ENCODE data around the gene SNX33. TPM values are rescaled to one million over a fixed set of nuclear protein-coding genes. Genes with fewer than 3 reads are reported as not detected.
"Not testable (repeated sequence)": the region's sequence is repeated elsewhere in the genome, so short reads cannot be mapped to it uniquely, and the experiment has no call there.

SNX33 gene
- total RNA-seq, 4 donors from 2014 or later: 27.8 to 47.6 (median 40.1) TPM

DNA sequence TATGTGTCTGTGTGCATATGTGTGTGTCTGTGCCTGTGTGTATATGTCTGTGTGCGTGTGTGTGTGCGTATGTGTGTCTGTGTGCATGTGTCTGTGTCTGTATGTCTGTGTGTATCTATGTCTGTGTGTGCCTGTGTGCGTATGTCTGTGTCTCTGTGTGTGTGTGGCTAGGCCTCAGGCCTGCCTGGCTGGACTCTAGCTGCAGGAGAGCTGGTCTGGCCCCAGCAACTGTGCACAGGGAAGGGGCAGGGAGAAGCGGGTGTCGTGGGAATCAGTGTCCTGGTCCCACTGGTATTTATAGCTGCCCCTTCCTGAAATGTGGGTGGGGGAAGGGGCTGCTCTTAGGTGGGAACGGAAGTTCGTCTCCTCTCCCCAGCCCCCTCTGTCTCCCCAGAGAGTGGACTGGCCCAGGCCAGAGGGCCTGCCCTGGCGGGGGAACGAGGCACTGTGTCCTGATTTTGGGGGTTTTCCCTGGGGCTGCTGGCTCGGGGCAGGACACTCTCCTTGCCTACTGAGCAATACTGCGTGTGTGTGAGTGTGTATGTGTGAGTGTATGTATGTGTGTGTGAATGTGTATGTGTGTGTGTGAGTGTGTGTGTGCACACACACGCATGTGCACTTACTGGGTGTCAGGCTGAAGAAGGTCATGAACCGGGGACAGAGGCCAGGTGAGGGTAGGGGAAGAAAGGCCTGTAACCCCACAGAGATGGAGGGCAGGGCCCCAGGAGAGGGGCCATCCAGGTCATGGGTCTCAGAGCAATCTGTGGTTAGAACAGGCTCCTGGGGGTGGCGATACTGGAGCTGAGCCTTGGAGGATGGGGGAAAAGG, 58.4 kb downstream of the SNX33 start:
- DNase-seq (ENCODE audit: extremely low spot score): no peak
- H3K36me3 ChIP-seq: peaks cover 0 to 5% (median 0%) of the 10 kb centered on the region in 4 donors
- intact Hi-C loops (cut with DNase I): no loop called here
- peak overlapping the region; percentile 86 to 94 (median 87) for H3K27ac ChIP-seq (replicated peaks in 1 of 4)
- H3K4me1 ChIP-seq: peaks cover 41 to 80% (median 77%) of the 10 kb centered on the region in 4 donors
- no peak overlapping the region for H3K4me3 ChIP-seq
- TF ChIP-seq, protein P1, sequence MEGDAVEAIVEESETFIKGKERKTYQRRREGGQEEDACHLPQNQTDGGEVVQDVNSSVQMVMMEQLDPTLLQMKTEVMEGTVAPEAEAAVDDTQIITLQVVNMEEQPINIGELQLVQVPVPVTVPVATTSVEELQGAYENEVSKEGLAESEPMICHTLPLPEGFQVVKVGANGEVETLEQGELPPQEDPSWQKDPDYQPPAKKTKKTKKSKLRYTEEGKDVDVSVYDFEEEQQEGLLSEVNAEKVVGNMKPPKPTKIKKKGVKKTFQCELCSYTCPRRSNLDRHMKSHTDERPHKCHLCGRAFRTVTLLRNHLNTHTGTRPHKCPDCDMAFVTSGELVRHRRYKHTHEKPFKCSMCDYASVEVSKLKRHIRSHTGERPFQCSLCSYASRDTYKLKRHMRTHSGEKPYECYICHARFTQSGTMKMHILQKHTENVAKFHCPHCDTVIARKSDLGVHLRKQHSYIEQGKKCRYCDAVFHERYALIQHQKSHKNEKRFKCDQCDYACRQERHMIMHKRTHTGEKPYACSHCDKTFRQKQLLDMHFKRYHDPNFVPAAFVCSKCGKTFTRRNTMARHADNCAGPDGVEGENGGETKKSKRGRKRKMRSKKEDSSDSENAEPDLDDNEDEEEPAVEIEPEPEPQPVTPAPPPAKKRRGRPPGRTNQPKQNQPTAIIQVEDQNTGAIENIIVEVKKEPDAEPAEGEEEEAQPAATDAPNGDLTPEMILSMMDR (IDR thresholded peaks at IDR 0.05): no peak
- TF ChIP-seq EP300 (IDR thresholded peaks at IDR 0.05) (no peak), POLR2A (IDR thresholded peaks at IDR 0.05; ENCODE audit: low read depth) (no peak), POLR2AphosphoS5 (IDR thresholded peaks at IDR 0.05) (no peak)
- WGBS: 72% methylated on average over 9 of the region's 14 CpGs
- H3K27me3 ChIP-seq: no peaks in the 10 kb centered on the region
- no peaks in the 10 kb centered on the region for H3K9me3 ChIP-seq

DNA sequence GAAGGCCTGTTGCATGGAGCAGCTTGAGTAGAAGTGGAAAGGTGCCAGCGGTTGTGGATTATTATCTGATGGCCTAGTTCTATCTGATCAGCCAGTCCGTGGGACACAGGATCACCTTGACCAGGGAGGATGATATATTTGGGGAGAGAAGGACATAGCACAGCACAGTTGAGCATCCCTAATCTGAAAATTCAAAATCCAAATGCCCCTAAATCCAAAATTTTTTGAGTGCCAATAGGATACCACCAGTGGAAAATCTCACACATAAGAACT, 58.9 kb downstream of the SNX33 start:
- WGBS: 25% methylated on average over 2 of the region's 2 CpGs
- TF ChIP-seq POLR2A (IDR thresholded peaks at IDR 0.05; ENCODE audit: low read depth): no peak
- TF ChIP-seq POLR2AphosphoS5 (IDR thresholded peaks at IDR 0.05): no peak
- TF ChIP-seq, protein P1 (IDR thresholded peaks at IDR 0.05): no peak
- TF ChIP-seq EP300 (IDR thresholded peaks at IDR 0.05): no peak
- DNase-seq (ENCODE audit: extremely low spot score): no peak
- H3K36me3 ChIP-seq: peaks cover 0 to 5% (median 0%) of the 10 kb centered on the region in 4 donors
- H3K9me3 ChIP-seq: no peaks in the 10 kb centered on the region
- H3K4me1 ChIP-seq: peaks cover 38 to 75% (median 73%) of the 10 kb centered on the region in 4 donors
- no peaks in the 10 kb centered on the region for H3K27me3 ChIP-seq
- peak overlapping the region; percentile 86 to 94 (median 87) for H3K27ac ChIP-seq (replicated peaks in 1 of 4)
- intact Hi-C loops (cut with DNase I): no loop called here
- no peak overlapping the region for H3K4me3 ChIP-seq

DNA sequence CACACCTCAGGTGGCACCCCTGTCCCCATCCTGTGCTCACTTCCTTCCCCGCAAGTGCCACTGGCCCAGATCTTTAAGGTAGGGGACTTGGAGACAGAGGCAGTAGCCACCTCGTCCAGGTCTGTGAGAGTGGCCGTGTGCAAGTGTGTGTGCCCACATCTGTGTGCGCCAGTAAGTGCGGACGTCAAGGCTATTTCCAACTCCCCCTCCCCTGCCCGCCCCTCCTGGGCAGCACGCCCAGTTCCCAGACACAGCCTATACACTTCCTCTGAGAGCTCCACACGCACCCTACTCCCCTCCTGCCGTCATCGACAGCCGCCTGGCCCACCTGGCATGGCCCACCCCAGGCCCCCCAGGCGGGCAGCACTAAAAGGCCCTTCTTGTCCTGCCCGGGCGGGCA, 61.7 kb downstream of the SNX33 start:
- H3K27me3 ChIP-seq; intact Hi-C loops (cut with DNase I); H3K9me3 ChIP-seq; H3K36me3 ChIP-seq: not testable (repeated sequence)
- Histone ChIP-seq H3K4me3 (peak overlapping the region; percentile 43 to 82 (median 48)), H3K4me1 (peaks cover 37 to 78% (median 73%) of the 10 kb centered on the region in 4 donors), H3K27ac (replicated peaks in 1 of 4) (peak overlapping the region; percentile 84 to 98 (median 96))
- TF ChIP-seq EP300 (IDR thresholded peaks at IDR 0.05): peak; percentile 84
- peak; percentile 80 to 97 for TF ChIP-seq POLR2AphosphoS5 (IDR thresholded peaks at IDR 0.05)
- peak; percentile 95 for DNase-seq (ENCODE audit: extremely low spot score)
- 0% methylated on average over 1 of the region's 15 CpGs for WGBS

DNA sequence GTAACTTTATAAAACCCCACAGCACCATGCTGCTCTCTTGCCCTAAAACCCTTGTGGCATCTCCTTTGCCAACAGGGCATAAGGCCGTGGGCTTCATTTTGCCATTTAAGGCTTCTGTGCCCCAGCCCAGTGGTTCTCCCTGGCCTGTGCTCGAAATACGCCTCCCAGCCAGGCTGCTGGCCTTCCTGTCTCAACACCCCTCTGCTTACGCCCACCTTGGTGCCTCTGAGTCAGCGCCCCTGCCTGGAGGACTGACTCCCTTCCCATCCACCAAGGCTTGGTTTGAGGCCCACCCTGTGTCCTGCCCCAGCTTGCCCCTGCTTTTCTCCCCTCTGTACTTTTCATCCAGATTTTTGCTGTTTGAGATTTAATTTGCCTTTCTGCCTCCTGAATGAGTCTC, 63.2 kb downstream of the SNX33 start:
- WGBS: 45% methylated on average over 2 of the region's 5 CpGs
- H3K27me3 ChIP-seq; H3K9me3 ChIP-seq; intact Hi-C loops (cut with DNase I); DNase-seq (ENCODE audit: extremely low spot score); H3K36me3 ChIP-seq: not testable (repeated sequence)
- peak overlapping the region; percentile 84 to 98 (median 96) for H3K27ac ChIP-seq (replicated peaks in 1 of 4)
- peaks cover 26 to 77% (median 68%) of the 10 kb centered on the region in 4 donors for H3K4me1 ChIP-seq
- peak overlapping the region; percentile 43 to 82 (median 48) for H3K4me3 ChIP-seq

DNA sequence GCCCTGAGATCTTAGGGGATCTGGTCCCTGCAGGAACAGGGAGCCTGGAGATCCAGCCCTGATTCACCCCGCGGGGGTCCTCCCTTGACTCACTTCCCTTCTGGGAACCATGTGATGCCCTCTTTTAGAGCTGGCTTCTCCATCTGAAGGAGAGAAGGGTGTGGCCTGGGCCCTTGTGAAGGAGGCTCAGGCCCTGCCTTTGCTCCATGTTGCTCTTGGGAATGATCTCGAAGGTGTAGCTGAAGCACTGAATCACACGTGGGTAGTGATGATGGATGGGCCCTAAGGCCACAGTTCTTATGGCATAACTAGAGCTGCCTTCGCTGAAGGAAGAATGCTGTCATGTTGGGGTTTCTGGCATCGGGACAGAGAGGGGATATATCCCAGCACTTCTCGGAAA, 63.8 kb downstream of the SNX33 start:
- peaks cover 23 to 72% (median 63%) of the 10 kb centered on the region in 4 donors for H3K4me1 ChIP-seq
- H3K27me3 ChIP-seq; H3K36me3 ChIP-seq; H3K9me3 ChIP-seq; DNase-seq (ENCODE audit: extremely low spot score); intact Hi-C loops (cut with DNase I): not testable (repeated sequence)
- peak overlapping the region; percentile 95 to 98 (median 96) for H3K27ac ChIP-seq (replicated peaks in 1 of 4)
- H3K4me3 ChIP-seq: peak overlapping the region; percentile 71 to 82 (median 75)
- 17% methylated on average over 3 of the region's 7 CpGs for WGBS
- TF ChIP-seq POLR2AphosphoS5 (IDR thresholded peaks at IDR 0.05): peak; percentile 75 to 81

Other genes starting within 250 kb of the SNX33 start
- gene SIN3A, start 196.2 kb upstream of the SNX33 start, total RNA-seq: 10 to 100 TPM; 31.1 to 53.1 (median 45.6) TPM
- 10 to 100 TPM; 20.3 to 31.6 (median 27.5) TPM for gene PTPN9, start 68.6 kb upstream of the SNX33 start, total RNA-seq
- 10 to 100 TPM; 16.6 to 23.4 (median 18.8) TPM for gene SNUPN, start 22.2 kb upstream of the SNX33 start, total RNA-seq
- 10 to 100 TPM; 49.0 to 83.5 (median 62.1) TPM for gene IMP3, start 7.7 kb upstream of the SNX33 start, total RNA-seq
- 100 to 1,000 TPM; 133 to 386 (median 182) TPM for gene CSPG4, start 64.9 kb downstream of the SNX33 start, total RNA-seq
- gene UBE2Q2, start 195.5 kb downstream of the SNX33 start, total RNA-seq: 10 to 100 TPM; 64.3 to 76.7 (median 73.3) TPM